HG02678 (cell line): ENCODE results near the gene RALGAPA2.

Source experiments
- ATAC-seq: cut with Tn5 transposase; IDR thresholded peaks from one replicate; pipeline ENCODE4 v1.9.1; 2021; ENCODE audit warnings: mild to moderate bottlenecking, moderate library complexity; ENCODE audit not compliant: unreplicated experiment

The RALGAPA2 gene

DNA sequence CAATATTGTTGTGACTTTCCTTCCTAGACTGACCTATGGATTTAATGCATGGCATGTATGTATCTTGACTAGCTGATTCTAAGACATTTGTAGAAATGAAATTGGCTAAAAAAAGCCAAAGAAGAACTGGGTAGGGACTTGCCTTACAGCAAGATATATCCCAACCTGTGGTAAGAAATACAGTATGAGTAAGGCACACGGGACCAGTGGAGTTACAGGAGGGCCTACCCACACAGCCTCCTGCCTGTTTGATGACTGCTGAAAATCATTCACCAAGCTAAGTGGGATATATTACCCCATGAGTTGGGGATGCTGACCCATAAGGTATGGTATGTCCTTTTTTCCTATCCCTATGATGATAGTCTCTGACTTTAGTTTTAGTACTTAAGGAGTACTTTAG is 232.3 kb downstream of the RALGAPA2 start:
- ATAC-seq = no peak

DNA sequence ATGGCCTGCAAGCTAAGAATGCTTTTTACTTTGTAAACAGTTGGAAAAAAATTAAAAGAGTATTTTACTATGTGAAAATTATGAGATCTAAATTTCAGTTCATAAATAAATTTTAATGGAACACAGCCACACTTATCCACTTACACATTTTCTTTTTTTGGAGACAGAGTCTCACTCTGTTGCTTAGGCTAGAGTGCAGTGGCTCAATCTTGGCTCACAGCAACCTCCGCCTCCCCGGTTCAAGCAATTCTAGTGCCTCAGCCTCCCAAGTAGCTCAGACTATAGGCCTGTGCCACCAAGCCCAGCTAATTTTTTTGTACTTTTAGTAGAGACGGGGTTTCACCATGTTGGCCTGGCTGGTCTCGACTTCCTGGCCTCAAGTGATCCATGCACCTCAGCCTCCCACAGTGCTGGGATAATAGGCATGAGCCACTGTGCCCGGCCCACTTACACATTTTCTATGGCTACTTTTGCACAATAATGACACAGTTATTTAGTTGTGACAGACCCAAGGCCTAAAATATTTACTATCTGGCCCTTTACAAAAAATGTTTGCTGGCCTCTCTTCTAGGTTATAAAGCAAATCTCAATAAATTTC is 234.9 kb downstream of the RALGAPA2 start:
- ATAC-seq = no peak

DNA sequence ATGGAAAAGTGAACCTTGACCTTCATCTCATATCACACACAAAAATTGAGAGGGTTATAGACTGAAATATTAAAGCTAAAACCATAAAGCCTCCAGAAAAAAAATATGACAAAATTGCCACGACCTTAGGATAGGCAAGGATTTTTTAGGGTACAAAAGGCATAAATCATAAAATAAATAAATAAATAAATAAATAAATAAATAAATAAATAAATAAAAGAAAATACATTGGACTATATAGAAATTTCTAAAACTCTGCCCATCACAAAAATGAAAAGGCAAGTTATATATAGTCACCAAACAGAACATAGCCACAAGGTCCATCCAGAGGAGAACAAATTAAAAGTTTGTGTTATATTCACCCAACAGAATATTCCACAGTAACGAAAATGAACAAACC is 235.9 kb downstream of the RALGAPA2 start:
- ATAC-seq = no peak

DNA sequence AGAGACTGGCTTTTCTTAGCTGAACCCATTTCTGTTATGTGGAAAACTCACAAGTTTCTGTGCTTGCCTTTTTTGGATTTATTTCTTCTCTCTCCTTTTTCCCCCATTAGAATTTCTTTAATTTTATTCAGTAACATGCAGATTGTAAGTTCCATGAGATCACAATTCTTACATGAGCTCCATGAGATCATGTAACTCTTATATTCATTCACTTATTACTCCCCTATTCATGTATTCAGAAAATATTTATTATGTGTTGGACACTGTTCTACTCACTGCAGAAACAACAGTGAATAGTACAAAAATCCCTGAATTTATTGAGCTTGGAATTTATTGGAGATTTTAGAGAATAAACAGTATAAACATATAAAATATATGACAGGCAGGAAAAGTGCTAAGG is 238.8 kb downstream of the RALGAPA2 start:
- ATAC-seq = no peak

DNA sequence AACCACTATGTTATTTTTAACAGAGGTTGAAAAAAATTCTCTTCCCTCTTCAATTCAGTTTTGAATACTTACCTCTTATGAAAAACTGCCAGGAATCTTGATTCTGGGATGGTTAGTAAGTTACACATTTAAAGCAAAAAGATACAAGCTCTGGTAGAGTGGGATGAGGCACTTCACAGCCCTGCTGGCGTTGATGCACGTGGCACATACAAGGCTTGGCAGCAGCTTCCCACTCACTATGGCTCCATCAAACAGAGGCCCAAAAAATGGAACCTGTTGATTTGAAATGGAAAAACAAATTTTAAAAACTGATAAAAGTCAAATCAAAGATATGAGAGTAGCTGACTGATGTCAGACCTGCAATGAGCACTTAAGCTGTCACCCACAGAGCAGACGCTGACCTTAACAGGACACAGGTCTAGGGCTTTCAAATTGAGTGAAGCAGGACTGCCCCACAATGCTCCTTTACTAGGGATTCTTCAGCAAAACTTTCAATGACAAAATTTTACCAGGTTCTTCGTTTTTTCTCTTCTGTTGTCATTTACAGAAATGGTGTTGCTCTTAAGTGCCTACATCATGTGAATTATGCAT is 239.7 kb downstream of the RALGAPA2 start:
- ATAC-seq = no peak

DNA sequence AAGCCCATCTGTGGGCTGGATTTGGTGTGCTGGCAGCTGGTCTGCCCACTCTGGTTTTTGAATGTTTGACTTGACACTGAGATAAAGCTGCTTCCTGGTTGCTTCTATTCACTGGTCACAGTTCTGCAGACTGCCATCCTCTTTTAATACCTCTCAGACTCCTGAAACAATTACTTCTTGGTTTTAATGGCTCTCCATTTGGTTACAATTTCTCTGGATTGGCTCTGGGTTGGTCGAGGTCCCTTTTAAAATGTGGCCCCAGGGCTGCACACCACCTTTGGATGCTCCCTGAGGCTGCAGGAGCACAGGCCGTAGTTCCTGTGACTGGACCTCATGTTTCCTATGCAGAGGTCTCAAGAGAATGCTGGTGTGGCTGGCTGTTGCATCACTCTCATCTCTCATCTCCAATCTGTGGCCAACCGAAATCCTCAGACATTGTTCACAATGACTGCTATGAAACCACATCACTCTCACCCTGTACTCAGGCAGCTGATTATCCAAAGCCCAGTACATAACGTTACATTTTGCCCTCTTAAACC is 246.0 kb downstream of the RALGAPA2 start:
- peak; percentile 84 for ATAC-seq

DNA sequence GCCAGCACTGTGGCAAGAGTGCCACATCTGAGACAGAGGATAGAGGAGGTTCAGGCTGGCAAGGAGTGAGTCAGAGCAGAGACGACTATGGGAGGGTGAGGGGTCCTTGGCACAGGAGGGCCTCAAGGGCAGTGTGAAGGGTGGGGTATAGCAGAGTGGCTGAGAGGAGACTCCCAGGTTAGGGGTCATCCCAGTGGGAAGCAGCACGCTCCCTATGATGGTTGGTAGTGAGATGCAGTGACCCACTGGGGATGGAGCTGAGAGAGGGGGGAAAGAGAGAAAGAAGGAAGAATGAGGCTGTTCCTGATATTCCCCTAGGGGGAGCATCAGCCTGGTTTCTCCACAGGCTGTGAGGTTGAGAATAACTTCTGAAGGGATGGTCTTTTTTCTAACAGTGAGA is 247.2 kb downstream of the RALGAPA2 start:
- ATAC-seq = no peak

DNA sequence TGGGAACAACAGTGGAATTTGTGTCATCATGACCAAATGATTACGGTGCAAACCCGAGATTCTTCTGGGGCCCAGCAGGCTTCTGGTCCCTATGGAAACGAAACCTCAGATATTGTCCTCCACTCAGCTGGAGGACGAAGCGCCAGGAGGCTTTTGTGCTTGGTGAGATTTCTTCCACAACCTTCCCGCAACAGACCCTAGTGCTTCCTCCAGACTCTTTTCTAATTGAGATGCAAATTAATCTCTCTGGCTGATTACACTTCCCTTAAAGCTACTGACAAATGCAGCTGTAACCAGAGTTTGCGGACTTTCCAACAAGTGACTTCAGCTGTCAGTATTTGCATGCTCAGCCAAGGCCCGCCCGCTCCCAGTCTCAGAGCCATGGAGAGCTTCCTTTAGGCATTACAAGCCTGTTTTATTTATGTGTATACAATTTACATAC is 248.5 kb downstream of the RALGAPA2 start:
- peak; percentile 46 for ATAC-seq

DNA sequence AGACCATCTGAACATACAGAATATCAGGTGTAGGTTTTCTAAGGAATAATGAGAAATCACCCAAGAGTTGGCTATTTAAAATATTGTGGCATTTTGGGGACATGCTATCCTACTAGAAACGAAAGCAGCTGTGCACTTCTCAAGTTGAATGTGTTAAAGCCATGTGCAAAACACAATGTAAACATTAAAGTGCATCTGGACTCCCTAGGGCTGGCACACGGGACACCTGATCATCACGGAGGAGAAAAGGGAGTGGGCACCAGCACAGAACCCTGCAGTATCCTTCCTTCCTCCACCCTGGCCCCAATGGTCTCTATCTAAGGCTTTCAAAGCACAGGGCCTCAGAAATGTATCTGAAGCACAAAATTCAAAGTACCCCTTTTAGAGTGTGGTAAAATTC is 250.3 kb downstream of the RALGAPA2 start:
- no peak for ATAC-seq

DNA sequence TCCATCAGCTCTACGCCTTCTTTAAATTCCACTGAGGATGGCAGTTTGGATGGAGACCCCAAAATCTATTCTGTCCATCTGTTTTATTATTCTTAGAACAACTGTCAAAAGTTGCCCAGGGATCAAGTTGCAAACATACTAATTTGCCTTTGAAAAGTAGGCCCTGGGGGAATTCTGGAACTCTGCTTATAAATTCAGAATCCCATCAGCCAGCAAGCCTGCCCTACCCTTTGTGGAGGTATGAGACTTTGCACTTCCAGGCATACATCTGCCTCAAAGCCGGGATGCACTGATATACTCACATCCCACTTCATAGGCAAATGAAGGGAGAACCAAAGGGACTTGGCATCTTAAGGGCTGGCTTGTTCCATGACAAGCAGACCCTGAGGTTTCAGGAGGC is 250.9 kb downstream of the RALGAPA2 start:
- ATAC-seq = no peak

DNA sequence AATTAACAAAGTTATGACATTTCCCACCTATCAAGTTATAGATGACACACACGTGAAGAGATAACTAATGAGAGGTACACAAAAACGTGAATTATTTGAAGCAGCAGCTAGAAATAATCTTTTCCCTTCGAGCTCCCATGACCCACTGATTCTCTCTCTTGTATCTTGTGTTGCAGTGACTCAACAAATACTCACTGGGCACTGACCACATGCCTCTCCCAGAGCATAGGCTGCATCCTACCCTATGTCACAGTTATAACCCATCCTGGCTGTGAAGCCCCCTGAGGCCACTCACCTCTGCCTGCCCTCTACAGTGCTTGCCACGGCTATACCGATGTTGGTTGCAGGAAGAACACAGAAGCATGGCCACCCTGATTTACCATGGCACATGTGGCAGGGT is 252.7 kb downstream of the RALGAPA2 start:
- ATAC-seq = no peak

DNA sequence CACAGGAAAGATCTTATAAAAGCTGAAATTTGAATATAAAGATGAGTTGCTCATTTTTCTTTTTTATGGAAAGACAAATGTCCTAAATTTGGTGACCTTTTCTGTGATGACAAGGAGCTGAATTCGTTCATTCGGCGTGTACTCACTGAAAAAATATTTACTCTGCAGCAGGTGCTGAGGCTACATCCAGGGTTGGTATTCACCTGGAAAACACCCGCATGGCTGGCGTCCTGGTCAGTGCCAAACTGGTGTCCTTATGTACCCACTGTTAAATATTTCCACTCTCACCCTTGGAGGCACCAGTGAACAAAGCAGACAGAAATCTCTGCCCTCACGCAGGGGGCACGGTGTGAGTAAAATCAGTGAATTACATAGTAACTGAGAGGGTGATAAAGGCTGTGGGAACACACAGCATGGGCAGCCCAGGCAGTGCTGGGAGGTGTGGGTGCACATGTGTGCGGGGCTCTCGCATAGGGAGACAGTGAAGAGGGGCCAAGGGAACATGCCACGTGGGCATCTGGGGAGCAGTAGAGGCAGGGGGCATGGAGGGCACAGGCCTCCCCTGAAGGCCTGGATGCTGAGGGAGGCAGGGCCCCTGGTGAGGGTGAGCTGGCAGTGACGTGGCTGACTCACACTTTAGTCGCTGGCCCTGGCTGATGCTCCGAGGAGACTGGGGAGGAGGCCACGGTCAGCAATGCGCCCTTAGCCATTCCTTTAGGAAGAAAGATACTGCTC is 254.9 kb downstream of the RALGAPA2 start:
- ATAC-seq = no peak

DNA sequence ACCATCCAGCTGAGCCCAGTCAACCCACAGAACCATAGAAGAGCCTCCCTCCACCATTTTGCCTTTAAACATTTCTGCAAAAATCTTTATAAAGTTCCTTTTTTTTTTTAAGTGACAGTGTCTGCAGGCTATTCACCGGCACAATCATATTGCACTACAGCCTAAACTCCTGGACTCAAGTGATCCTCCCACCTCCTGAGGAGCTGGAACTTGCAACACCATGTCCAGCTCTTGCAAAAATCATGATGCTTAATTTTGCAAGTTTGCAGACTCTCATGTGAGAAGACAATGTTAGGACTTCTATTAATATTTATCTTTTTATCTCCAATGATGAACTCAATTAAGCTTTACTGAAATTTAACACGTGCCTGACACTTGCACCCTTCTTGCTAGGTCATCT is 255.7 kb downstream of the RALGAPA2 start:
- no peak for ATAC-seq

DNA sequence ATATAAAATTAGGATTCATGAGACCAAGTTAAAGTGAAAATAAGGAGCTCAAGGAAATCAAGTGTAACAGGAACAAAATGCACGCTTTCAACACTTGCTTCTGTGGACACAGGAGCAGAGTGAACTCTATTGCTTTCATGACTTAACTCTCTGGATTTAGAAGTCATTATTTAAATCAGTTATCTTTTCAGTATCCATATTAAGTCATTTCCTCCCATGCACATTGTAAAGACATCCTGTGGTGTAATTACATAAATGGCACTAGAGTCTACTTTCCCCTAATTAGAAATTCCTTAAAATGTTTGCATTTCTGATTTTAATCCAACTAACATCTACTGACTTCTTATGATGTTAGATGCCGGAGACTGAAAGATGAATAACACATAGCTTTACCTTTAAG is 256.5 kb downstream of the RALGAPA2 start:
- no peak for ATAC-seq

DNA sequence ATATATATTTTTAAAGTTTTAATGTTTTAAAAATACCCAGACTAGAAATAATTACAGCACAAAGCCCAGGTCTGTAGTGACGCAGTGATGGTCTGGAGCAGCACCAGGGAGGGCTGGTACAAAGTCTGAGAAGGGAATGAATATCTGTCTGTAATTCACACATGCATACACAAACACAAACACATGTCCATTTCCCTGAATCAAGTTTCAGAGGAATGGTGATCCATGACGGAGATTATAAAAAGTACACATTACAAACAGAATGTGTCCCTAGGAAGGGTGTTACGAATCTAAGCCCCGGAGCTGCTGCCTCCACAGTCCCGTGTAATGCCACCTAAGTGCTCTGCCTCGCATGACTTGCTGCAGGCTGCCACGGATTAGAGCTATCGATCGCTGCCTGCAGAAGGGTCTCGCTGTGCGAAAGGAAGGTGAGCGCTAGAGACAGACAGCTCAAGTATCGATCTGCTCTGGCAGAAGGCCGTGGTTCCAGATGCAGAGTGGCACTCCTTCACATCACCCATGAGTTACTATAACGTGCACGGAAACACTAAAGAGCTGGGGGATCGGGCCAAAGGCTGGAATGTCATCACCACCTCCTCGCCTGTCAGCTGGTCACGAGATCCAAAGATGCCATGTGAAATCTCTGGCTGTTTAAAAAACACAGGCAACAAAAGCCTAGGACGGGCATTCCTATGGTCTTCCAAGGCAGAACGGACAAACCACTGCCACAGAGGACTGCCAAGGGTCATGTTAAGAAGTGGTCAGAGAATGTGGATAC is 257.4 kb downstream of the RALGAPA2 start:
- ATAC-seq = no peak

DNA sequence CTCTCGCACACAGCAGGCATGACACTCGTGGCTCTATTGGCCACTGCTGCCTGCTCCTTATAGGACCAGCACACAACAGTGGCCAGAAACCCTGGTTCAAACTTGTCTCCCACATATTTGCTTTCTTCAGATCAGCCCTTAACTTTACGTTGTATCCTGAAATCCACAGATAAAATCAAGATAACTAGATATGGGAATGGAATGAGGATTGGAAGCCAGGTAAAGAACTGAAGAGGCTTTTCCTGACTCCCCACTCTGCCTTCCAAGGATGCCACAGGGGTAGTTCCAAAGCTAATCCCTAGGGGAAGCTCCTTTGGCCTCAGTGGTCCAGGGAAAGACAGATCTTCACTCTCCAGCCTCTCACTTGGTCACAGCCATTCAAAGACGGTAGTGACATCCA is 258.1 kb downstream of the RALGAPA2 start:
- ATAC-seq = no peak

DNA sequence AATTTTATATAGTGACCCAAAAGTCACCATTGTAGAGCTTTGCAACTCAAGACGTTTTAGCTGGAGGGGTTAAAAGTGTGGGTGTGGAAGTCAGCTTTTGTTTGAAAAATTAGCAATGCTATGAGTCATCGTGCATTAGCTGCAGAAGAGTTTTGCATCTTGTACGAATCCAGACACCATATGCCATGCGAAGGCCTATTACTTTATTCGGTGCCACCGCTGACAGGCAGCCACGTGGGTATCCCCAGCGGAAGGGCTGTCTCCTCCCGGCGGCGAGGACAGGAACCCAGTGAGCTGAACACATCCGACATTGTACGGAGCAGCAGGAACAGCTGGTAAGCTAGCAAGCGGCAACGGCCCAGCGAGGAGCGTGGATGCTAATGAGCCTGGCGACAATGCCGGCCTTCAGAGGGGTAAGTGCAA is 260.2 kb downstream of the RALGAPA2 start:
- ATAC-seq = peak; percentile 96

DNA sequence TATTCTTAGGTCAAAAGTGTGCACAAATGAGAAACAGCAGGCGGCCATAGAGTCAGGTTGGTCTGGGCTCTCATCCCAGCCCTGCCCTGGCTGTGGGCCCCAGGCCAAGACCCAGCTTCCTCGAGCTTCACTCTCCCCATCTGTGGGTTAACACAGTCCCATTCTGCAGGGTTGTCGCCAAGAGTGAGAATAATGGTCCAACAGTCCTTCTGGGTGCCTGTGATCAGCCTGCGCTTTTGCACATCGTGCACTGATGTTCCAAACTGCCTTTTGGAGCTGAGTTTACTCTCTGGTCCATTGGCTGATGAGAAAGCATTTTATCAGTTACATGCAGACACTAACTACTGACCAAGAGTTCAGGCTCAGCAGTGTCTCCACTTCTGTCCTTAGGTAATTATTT is 261.9 kb downstream of the RALGAPA2 start:
- no peak for ATAC-seq

DNA sequence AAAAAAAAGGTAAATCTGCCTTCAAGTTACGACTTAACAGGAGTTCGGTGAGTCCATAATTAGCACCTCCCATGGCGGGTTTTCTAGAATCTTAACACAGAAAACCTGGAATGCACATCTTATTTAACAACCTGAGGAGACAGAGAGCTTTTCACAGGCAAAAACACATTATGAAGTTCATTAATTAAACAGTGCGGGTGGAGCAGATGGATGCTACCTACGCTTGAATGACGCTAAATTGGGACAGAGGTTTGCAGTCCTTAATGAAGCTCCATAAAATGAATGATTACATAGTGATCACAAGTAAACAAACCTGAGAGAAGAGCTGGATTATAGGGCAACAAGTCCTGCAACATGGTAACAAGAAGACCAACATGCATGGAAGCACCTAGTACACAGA is 263.6 kb downstream of the RALGAPA2 start:
- ATAC-seq = no peak

DNA sequence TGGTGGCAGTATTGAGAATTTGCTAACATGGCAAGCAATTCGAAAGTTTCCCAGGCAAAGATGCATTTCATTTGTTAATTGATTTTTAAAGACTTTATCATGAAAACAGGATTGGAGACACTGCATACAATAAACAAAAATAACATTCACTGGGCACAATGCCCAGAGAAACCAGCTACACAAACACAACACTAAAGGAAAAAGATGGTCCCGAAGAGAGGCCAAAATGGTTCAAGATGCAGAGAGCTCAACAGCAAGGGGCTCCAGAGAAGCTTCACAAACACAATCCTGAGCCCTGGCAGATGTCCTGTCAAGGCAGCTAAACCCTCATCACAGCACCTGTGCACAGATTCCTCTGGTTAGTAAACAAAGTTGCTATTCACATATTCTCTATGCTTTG is 265.2 kb downstream of the RALGAPA2 start:
- no peak for ATAC-seq

DNA sequence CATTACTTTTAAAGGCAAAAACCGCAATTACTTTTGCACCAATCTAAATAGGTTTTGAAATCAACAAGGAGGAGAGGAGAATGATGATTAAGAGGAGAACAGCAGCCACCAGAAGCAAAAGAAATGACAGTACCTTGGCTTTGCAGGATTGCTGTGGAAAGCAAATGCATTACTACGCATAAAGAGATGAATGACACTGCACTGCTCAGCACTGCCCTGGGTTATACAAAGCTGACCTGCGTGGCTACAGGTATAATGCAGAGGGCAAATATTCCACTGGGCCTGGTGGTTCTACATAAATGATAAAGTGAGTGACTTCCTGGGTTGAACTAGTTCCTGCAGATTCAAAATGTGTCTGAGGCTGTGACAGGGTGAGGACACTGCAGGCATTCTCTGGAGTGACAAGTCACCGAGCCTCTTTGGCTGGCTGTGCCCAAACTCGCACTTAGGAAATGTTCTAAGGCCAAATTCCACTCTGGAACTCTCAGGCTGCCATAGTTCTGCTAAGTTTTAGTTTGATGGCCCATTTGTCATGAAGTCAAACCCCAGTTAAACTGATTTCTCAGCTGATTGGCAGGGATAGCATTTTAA is 265.9 kb downstream of the RALGAPA2 start:
- ATAC-seq = no peak
